ENCODE measurements around the gene PTPRD. TPM values are rescaled to one million over a fixed set of nuclear protein-coding genes. Genes with fewer than 3 reads are reported as not detected.

Gene PTPRD
- total and polyA plus RNA-seq, 2 donors (not counting 1 experiment from before 2014, with no cell fraction given): not detected

GRCh38 chr9:9792144-9792857 lies 820.5 kb downstream of the PTPRD start:
- Histone ChIP-seq H3K9ac (ENCODE audit: low read length) (no peak overlapping the region), H3K36me3 (replicated peaks in 1 of 2; ENCODE audit: control extremely low read depth in 1 of 2, control insufficient read depth in 1 of 2, extremely low read depth in 1 of 2, insufficient read depth in 2 of 2, low read length in 1 of 2) (no peaks in the 10 kb centered on the region), H3K4me1 (ENCODE audit: control insufficient read depth in 2 of 2, insufficient read depth in 2 of 2, low read length in 2 of 2) (peaks cover 0 to 6% of the 10 kb centered on the region in 2 donors), H3K27me3 (replicated peaks in 1 of 4; ENCODE audit: control extremely low read depth in 1 of 4, control insufficient read depth in 3 of 4, insufficient read depth in 4 of 4, low read length in 3 of 4) (no peaks in the 10 kb centered on the region), H3K4me3 (ENCODE audit: control extremely low read depth in 1 of 5, extremely low read depth in 1 of 5, insufficient read depth in 1 of 5, low read depth in 2 of 5, low read length in 4 of 5) (no peak overlapping the region), H4K20me1 (ENCODE audit: control insufficient read depth, insufficient read depth, low read length, poor library complexity, severe bottlenecking) (no peaks in the 10 kb centered on the region), H3K27ac (ENCODE audit: low read length in 2 of 2) (no peak overlapping the region), H3K9me3 (ENCODE audit: control extremely low read depth in 1 of 3, control insufficient read depth in 2 of 3, insufficient read depth in 1 of 3, low read length in 2 of 3) (no peaks in the 10 kb centered on the region), H2AFZ (ENCODE audit: insufficient read depth, low read depth, low read length, poor library complexity, severe bottlenecking) (no peak overlapping the region), H3K79me2 (ENCODE audit: control insufficient read depth, insufficient read depth, low read length) (no peaks in the 10 kb centered on the region), H3K4me2 (replicated peaks; ENCODE audit: low read depth, low read length, poor library complexity, severe bottlenecking) (no peak overlapping the region)
- POLR2A ChIA-PET: no interaction called here
- intact Hi-C loops (cut with micrococcal nuclease): no loop called here
- Mint-ChIP-seq H3K27me3 (no peaks in the 10 kb centered on the region), H3K27ac (no peak overlapping the region), H3K4me1 (peaks cover 4% of the 10 kb centered on the region), H3K4me3 (no peak overlapping the region), H3K9me3 (ENCODE audit: insufficient read depth) (no peaks in the 10 kb centered on the region)
- no peak for TF ChIP-seq EZH2 (IDR thresholded peaks at IDR 0.05; ENCODE audit: borderline replicate concordance, insufficient read depth, low read depth, low read length, poor library complexity, severe bottlenecking)
- TF ChIP-seq CTCF (IDR thresholded peaks at IDR 0.05): no peak
- no CpG with 5 or more reads among the region's 1 CpG for WGBS (ENCODE audit: insufficient coverage)
- CTCF ChIA-PET: interaction anchor here (1.3 to 4.5 kb wide), 3 partner anchors 9 to 185 kb away, joined by 5 to 55 read pairs (median 6); no protein-coding TSS in a partner anchor
- DNase-seq: no peak
- ATAC-seq (ENCODE audit: low read depth): no peak

GRCh38 chr9:9791611-9792010 lies 821.2 kb downstream of the PTPRD start:
- intact Hi-C loops (cut with micrococcal nuclease): no loop called here
- POLR2A ChIA-PET: no interaction called here

More at GRCh38 chr9:9791611-9792010, 821.2 kb downstream of the PTPRD start:
- Histone ChIP-seq H3K27ac (ENCODE audit: low read length in 2 of 2) (no peak overlapping the region), H3K79me2 (ENCODE audit: control insufficient read depth, insufficient read depth, low read length) (no peaks in the 10 kb centered on the region), H3K4me3 (ENCODE audit: control extremely low read depth in 1 of 5, extremely low read depth in 1 of 5, insufficient read depth in 1 of 5, low read depth in 2 of 5, low read length in 4 of 5) (no peak overlapping the region), H3K9ac (ENCODE audit: low read length) (no peak overlapping the region), H3K4me1 (ENCODE audit: control insufficient read depth in 2 of 2, insufficient read depth in 2 of 2, low read length in 2 of 2) (peaks cover 0 to 6% of the 10 kb centered on the region in 2 donors), H3K36me3 (replicated peaks in 1 of 2; ENCODE audit: control extremely low read depth in 1 of 2, control insufficient read depth in 1 of 2, extremely low read depth in 1 of 2, insufficient read depth in 2 of 2, low read length in 1 of 2) (no peaks in the 10 kb centered on the region), H3K9me3 (ENCODE audit: control extremely low read depth in 1 of 3, control insufficient read depth in 2 of 3, insufficient read depth in 1 of 3, low read length in 2 of 3) (no peaks in the 10 kb centered on the region), H4K20me1 (ENCODE audit: control insufficient read depth, insufficient read depth, low read length, poor library complexity, severe bottlenecking) (no peaks in the 10 kb centered on the region), H3K27me3 (replicated peaks in 1 of 4; ENCODE audit: control extremely low read depth in 1 of 4, control insufficient read depth in 3 of 4, insufficient read depth in 4 of 4, low read length in 3 of 4) (no peaks in the 10 kb centered on the region), H2AFZ (ENCODE audit: insufficient read depth, low read depth, low read length, poor library complexity, severe bottlenecking) (no peak overlapping the region), H3K4me2 (replicated peaks; ENCODE audit: low read depth, low read length, poor library complexity, severe bottlenecking) (no peak overlapping the region)
- no peaks in the 10 kb centered on the region for H3K27me3 Mint-ChIP-seq
- ATAC-seq (ENCODE audit: low read depth) (no peak), DNase-seq (peak; percentile 5)
- H3K4me1 Mint-ChIP-seq: peaks cover 4% of the 10 kb centered on the region
- CTCF ChIA-PET: interaction anchor here (1.3 to 4.5 kb wide), 4 partner anchors 10 to 185 kb away, joined by 5 to 55 read pairs (median 6); no protein-coding TSS in a partner anchor
- no peak overlapping the region for H3K4me3 Mint-ChIP-seq
- no peak overlapping the region for H3K27ac Mint-ChIP-seq
- WGBS (ENCODE audit: insufficient coverage): no CpG with 5 or more reads among the region's 1 CpG
- TF ChIP-seq EZH2 (IDR thresholded peaks at IDR 0.05; ENCODE audit: borderline replicate concordance, insufficient read depth, low read depth, low read length, poor library complexity, severe bottlenecking): no peak
- no peak for TF ChIP-seq CTCF (IDR thresholded peaks at IDR 0.05)
- no peaks in the 10 kb centered on the region for H3K9me3 Mint-ChIP-seq (ENCODE audit: insufficient read depth)

All from B cell (primary cell).